ENCODE data around the gene PRKCE. TPM values are rescaled to one million over a fixed set of nuclear protein-coding genes. Genes with fewer than 3 reads are reported as not detected.
A peak's percentile ranks its signal among the peaks of the same experiment; 100 is the strongest.

PRKCE gene
- total RNA-seq, 5 donors from 2014 or later (not counting 1 experiment from before 2014, with no cell fraction given), result 16.5 to 29.8 (median 23.4) TPM

DNA sequence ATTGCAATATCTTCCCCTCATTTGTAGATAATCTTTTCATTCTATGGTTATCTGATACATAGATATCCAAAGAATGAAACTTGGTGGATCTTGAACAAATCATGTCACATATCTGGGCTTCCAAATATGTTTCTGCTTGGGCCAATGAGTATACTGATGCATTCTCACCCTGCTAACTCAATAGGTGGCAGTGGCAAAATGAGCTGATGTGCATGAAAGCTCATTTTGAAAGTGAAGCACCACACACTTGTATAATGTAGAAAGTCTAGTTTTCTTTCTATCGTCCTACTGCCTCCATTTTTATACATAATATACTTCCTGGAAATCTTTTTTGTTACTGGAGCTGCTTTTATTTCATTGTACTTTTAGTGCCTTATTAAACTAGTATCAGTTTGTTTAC lies 208.2 kb downstream of the PRKCE start:
- no CpG with 5 or more reads among the region's 1 CpG for WGBS (ENCODE audit: insufficient coverage)
- ATAC-seq (replicated peaks in 1 of 4), result no peak
- no peak overlapping the region for H3K4me3 ChIP-seq (ENCODE audit: control insufficient read depth in 1 of 2, extremely low read depth in 1 of 2, low read length in 1 of 2)

DNA sequence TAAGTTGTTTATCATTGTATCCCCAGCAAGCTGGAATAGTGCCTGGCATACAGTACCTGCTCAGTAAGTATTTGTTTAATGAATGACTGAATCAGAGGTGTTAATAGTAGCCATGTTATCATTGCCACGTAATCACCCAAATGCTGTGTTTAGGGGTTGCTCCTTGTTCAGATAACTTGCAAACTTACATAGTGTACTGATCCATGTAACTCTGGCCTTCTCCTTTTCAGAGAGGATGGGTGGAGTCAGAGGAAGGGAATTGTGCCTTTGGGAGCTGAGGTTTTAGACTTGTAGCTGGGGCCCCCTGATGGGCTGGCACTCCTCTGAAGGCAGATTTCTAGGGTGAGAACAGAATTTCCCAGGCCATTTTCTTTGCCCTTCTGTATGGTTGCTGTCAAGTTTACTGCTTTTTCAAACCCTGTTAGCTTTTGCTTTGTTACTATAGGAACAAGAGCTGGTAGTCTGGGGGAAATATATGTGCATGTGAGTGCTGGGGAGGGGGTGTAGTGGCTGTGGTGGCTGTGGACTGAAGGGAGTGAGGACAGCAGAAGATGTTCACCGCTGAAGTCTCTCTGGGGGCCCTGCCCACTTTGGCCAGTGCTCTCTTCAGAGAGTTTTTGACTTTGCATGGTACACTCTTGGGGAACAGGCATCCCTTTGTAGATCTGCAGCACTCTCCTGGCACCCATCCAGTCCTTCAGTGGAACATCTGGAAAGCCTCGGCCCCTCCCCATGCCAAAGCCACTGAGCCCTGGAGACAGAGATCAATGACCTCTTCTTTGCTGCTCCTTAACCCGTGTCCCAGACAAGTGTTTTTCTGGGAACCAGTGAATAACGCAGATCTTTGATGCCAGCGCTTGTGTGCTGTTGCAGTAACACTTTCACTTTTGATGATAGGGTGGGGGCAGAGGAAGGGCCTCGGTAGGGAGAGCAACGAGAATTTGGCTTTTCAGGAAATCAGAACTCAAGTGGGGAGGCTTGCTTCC lies 209.0 kb downstream of the PRKCE start:
- no peak overlapping the region for H3K27ac ChIP-seq (ENCODE audit: low read length)
- H3K4me3 ChIP-seq (ENCODE audit: control insufficient read depth in 1 of 2, extremely low read depth in 1 of 2, low read length in 1 of 2), result peak overlapping the region; percentile 25 to 52
- WGBS (ENCODE audit: insufficient coverage), result 3% methylated on average over 4 of the region's 8 CpGs
- ChIA-PET POLR2A (no interaction called here), CTCF (no interaction called here)
- H3K27me3 ChIP-seq (replicated peaks in 1 of 2; ENCODE audit: control insufficient read depth in 2 of 2, extremely low read depth in 1 of 2, insufficient read depth in 2 of 2, low read length in 1 of 2), result no peaks in the 10 kb centered on the region
- Mint-ChIP-seq H3K4me1 (peaks cover 41 to 59% (median 43%) of the 10 kb centered on the region in 3 donors), H3K27me3 (no peaks in the 10 kb centered on the region), H3K9me3 (no peaks in the 10 kb centered on the region), H3K36me3 (no peaks in the 10 kb centered on the region), H3K4me3 (peak overlapping the region; percentile 83 to 87 (median 85)), H3K27ac (peak overlapping the region; percentile 78 to 95)
- H3K4me1 ChIP-seq (ENCODE audit: control insufficient read depth in 1 of 2, extremely low read depth in 1 of 2, insufficient read depth in 2 of 2, low read length in 2 of 2), result peaks cover 18 to 21% of the 10 kb centered on the region in 2 experiments
- peak; percentile 67 to 80 (median 71) for ATAC-seq (replicated peaks in 1 of 4)
- peak in 19 of 35 experiments; percentile 1 to 44 (median 10) for DNase-seq
- no peaks in the 10 kb centered on the region for H3K9me3 ChIP-seq
- H3K36me3 ChIP-seq (ENCODE audit: control insufficient read depth in 2 of 2, extremely low read depth in 1 of 2, insufficient read depth in 1 of 2, low read length in 1 of 2), result no peaks in the 10 kb centered on the region

More for the DNA sequence above, 208.2 kb downstream of the PRKCE start:
- Mint-ChIP-seq H3K27ac (peak overlapping the region in 1 of 2 donors; percentile 95), H3K4me3 (peak overlapping the region in 1 of 3 donors; percentile 87), H3K27me3 (no peaks in the 10 kb centered on the region), H3K4me1 (peaks cover 41 to 59% (median 43%) of the 10 kb centered on the region in 3 donors), H3K36me3 (no peaks in the 10 kb centered on the region), H3K9me3 (no peaks in the 10 kb centered on the region)
- H3K27me3 ChIP-seq (replicated peaks in 1 of 2; ENCODE audit: control insufficient read depth in 2 of 2, extremely low read depth in 1 of 2, insufficient read depth in 2 of 2, low read length in 1 of 2), result no peaks in the 10 kb centered on the region
- no peaks in the 10 kb centered on the region for H3K36me3 ChIP-seq (ENCODE audit: control insufficient read depth in 2 of 2, extremely low read depth in 1 of 2, insufficient read depth in 1 of 2, low read length in 1 of 2)
- peaks cover 18 to 21% of the 10 kb centered on the region in 2 experiments for H3K4me1 ChIP-seq (ENCODE audit: control insufficient read depth in 1 of 2, extremely low read depth in 1 of 2, insufficient read depth in 2 of 2, low read length in 2 of 2)
- CTCF ChIA-PET, result no interaction called here
- H3K27ac ChIP-seq (ENCODE audit: low read length), result no peak overlapping the region
- POLR2A ChIA-PET, result no interaction called here
- H3K9me3 ChIP-seq, result no peaks in the 10 kb centered on the region
- no peak for DNase-seq

- Histone ChIP-seq H3K4me1 (ENCODE audit: control insufficient read depth in 1 of 2, extremely low read depth in 1 of 2, insufficient read depth in 2 of 2, low read length in 2 of 2) (peaks cover 18 to 19% of the 10 kb centered on the region in 2 experiments), H3K27me3 (replicated peaks in 1 of 2; ENCODE audit: control insufficient read depth in 2 of 2, extremely low read depth in 1 of 2, insufficient read depth in 2 of 2, low read length in 1 of 2) (no peaks in the 10 kb centered on the region), H3K27ac (ENCODE audit: low read length) (no peak overlapping the region), H3K9me3 (no peaks in the 10 kb centered on the region), H3K4me3 (ENCODE audit: control insufficient read depth in 1 of 2, extremely low read depth in 1 of 2, low read length in 1 of 2) (no peak overlapping the region), H3K36me3 (ENCODE audit: control insufficient read depth in 2 of 2, extremely low read depth in 1 of 2, insufficient read depth in 1 of 2, low read length in 1 of 2) (no peaks in the 10 kb centered on the region)
- Mint-ChIP-seq H3K4me3 (no peak overlapping the region), H3K4me1 (peaks cover 36 to 46% (median 43%) of the 10 kb centered on the region in 3 donors), H3K9me3 (no peaks in the 10 kb centered on the region), H3K27ac (no peak overlapping the region), H3K36me3 (no peaks in the 10 kb centered on the region), H3K27me3 (no peaks in the 10 kb centered on the region)
- ChIA-PET CTCF (no interaction called here), POLR2A (no interaction called here)
- 75% methylated on average over 1 of the region's 2 CpGs for WGBS (ENCODE audit: insufficient coverage)
- no peak for DNase-seq
- no peak for ATAC-seq (replicated peaks in 1 of 4)
Observed at GRCh38 chr2:45862843-45863242, 211.4 kb downstream of the PRKCE start.

GRCh38 chr2:45864121-45864520 lies 212.6 kb downstream of the PRKCE start:
- Mint-ChIP-seq H3K27me3 (no peaks in the 10 kb centered on the region), H3K27ac (no peak overlapping the region), H3K4me3 (no peak overlapping the region), H3K4me1 (peaks cover 31 to 38% (median 37%) of the 10 kb centered on the region in 3 donors), H3K36me3 (no peaks in the 10 kb centered on the region), H3K9me3 (no peaks in the 10 kb centered on the region)
- ATAC-seq (replicated peaks in 1 of 4) (no peak), DNase-seq (no peak)
- H3K4me1 ChIP-seq (ENCODE audit: control insufficient read depth in 1 of 2, extremely low read depth in 1 of 2, insufficient read depth in 2 of 2, low read length in 2 of 2), result peaks cover 13 to 17% of the 10 kb centered on the region in 2 experiments
- H3K27ac ChIP-seq (ENCODE audit: low read length), result no peak overlapping the region
- 100% methylated on average over 2 of the region's 4 CpGs for WGBS (ENCODE audit: insufficient coverage)
- H3K9me3 ChIP-seq, result no peaks in the 10 kb centered on the region
- ChIA-PET CTCF (no interaction called here), POLR2A (no interaction called here)
- no peak overlapping the region for H3K4me3 ChIP-seq (ENCODE audit: control insufficient read depth in 1 of 2, extremely low read depth in 1 of 2, low read length in 1 of 2)
- H3K36me3 ChIP-seq (ENCODE audit: control insufficient read depth in 2 of 2, extremely low read depth in 1 of 2, insufficient read depth in 1 of 2, low read length in 1 of 2), result no peaks in the 10 kb centered on the region
- H3K27me3 ChIP-seq (replicated peaks in 1 of 2; ENCODE audit: control insufficient read depth in 2 of 2, extremely low read depth in 1 of 2, insufficient read depth in 2 of 2, low read length in 1 of 2), result no peaks in the 10 kb centered on the region

GRCh38 chr2:45867349-45867748 lies 215.9 kb downstream of the PRKCE start:
- CTCF ChIA-PET, result no interaction called here
- ATAC-seq (replicated peaks in 1 of 4), result no peak
- H3K27ac ChIP-seq (ENCODE audit: low read length), result no peak overlapping the region
- Mint-ChIP-seq H3K4me1 (peaks cover 8 to 13% (median 12%) of the 10 kb centered on the region in 3 donors), H3K4me3 (no peak overlapping the region), H3K36me3 (peaks cover 9% of the 10 kb centered on the region), H3K9me3 (no peaks in the 10 kb centered on the region), H3K27me3 (no peaks in the 10 kb centered on the region), H3K27ac (no peak overlapping the region)
- POLR2A ChIA-PET, result no interaction called here
- no peak overlapping the region for H3K4me3 ChIP-seq (ENCODE audit: control insufficient read depth in 1 of 2, extremely low read depth in 1 of 2, low read length in 1 of 2)
- H3K36me3 ChIP-seq (ENCODE audit: control insufficient read depth in 2 of 2, extremely low read depth in 1 of 2, insufficient read depth in 1 of 2, low read length in 1 of 2), result no peaks in the 10 kb centered on the region
- no peaks in the 10 kb centered on the region for H3K27me3 ChIP-seq (replicated peaks in 1 of 2; ENCODE audit: control insufficient read depth in 2 of 2, extremely low read depth in 1 of 2, insufficient read depth in 2 of 2, low read length in 1 of 2)
- peaks cover 4 to 5% of the 10 kb centered on the region in 2 experiments for H3K4me1 ChIP-seq (ENCODE audit: control insufficient read depth in 1 of 2, extremely low read depth in 1 of 2, insufficient read depth in 2 of 2, low read length in 2 of 2)
- DNase-seq, result no peak
- no CpG with 5 or more reads among the region's 3 CpGs for WGBS (ENCODE audit: insufficient coverage)
- H3K9me3 ChIP-seq, result no peaks in the 10 kb centered on the region

DNA sequence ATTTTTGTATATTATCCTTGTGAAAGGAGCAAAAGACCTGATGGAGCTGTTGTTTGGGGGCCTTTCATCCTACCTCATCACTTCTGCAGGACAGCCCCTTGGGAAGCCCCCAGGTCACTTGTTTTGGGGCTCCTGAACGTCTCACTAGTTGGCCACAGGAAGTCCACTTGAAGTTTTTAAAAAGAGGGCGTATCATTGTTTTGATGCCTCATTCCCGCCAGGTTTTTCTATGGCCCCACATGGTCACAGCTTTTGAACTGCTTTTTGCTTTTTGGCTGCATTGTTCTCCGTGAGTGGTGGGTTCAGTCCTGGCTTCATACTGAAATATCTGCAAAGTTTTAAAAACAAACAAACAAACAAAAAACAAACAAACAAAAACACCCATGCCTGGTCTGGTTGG lies 216.3 kb downstream of the PRKCE start:
- no peaks in the 10 kb centered on the region for H3K9me3 ChIP-seq
- H3K4me1 Mint-ChIP-seq, result peaks cover 4 to 9% (median 8%) of the 10 kb centered on the region in 3 donors
- no peaks in the 10 kb centered on the region for H3K27me3 Mint-ChIP-seq
- no peak overlapping the region for H3K4me3 ChIP-seq (ENCODE audit: control insufficient read depth in 1 of 2, extremely low read depth in 1 of 2, low read length in 1 of 2)
- no peaks in the 10 kb centered on the region for H3K27me3 ChIP-seq (replicated peaks in 1 of 2; ENCODE audit: control insufficient read depth in 2 of 2, extremely low read depth in 1 of 2, insufficient read depth in 2 of 2, low read length in 1 of 2)
- ChIA-PET CTCF (no interaction called here), POLR2A (no interaction called here)
- H3K4me3 Mint-ChIP-seq, result no peak overlapping the region
- 78% methylated on average over 3 of the region's 4 CpGs for WGBS (ENCODE audit: insufficient coverage)
- H3K36me3 Mint-ChIP-seq, result peaks cover 9% of the 10 kb centered on the region
- H3K4me1 ChIP-seq (ENCODE audit: control insufficient read depth in 1 of 2, extremely low read depth in 1 of 2, insufficient read depth in 2 of 2, low read length in 2 of 2), result peaks cover 1% of the 10 kb centered on the region in 2 experiments
- DNase-seq, result no peak
- no peaks in the 10 kb centered on the region for H3K36me3 ChIP-seq (ENCODE audit: control insufficient read depth in 2 of 2, extremely low read depth in 1 of 2, insufficient read depth in 1 of 2, low read length in 1 of 2)
- H3K9me3 Mint-ChIP-seq, result no peaks in the 10 kb centered on the region
- H3K27ac ChIP-seq (ENCODE audit: low read length), result no peak overlapping the region
- no peak overlapping the region for H3K27ac Mint-ChIP-seq
- ATAC-seq (replicated peaks in 1 of 4), result no peak
